GM15510 (cell line): ENCODE results near the gene ABCB1.
A peak's percentile ranks its signal among the peaks of the same experiment; 100 is the strongest.

Source experiments
- POLR2A ChIP-seq: IDR thresholded peaks from 3 replicates; pipeline ENCODE4 v1.6.1; 2011; ENCODE audit warnings: borderline replicate concordance; ENCODE audit not compliant: insufficient read length; ENCODE audit errors: extremely low read depth

The ABCB1 gene

GRCh38 chr7:87600130-87601124 lies at the start of gene ABCB1:
Gene ABCB1 (minus strand): TSS chr7:87600884. CDS start chr7:87600184, 700 bp downstream.
- peak; percentile 44 for TF ChIP-seq POLR2A

GRCh38 chr7:87648316-87648715 lies 47.6 kb upstream of the ABCB1 start:
- no peak for TF ChIP-seq POLR2A

GRCh38 chr7:87645446-87645845 lies 44.8 kb upstream of the ABCB1 start:
- no peak for TF ChIP-seq POLR2A

GRCh38 chr7:87635921-87636320 lies 35.2 kb upstream of the ABCB1 start:
- no peak for TF ChIP-seq POLR2A

GRCh38 chr7:87628780-87629569 lies 28.3 kb upstream of the ABCB1 start:
- no peak for TF ChIP-seq POLR2A

- TF ChIP-seq POLR2A = no peak
Measured at GRCh38 chr7:87627634-87627994, 26.9 kb upstream of the ABCB1 start.

GRCh38 chr7:87625101-87625500 lies 24.4 kb upstream of the ABCB1 start:
- no peak for TF ChIP-seq POLR2A

- no peak for TF ChIP-seq POLR2A
Measured at GRCh38 chr7:87624628-87625027, 23.9 kb upstream of the ABCB1 start.

GRCh38 chr7:87615197-87615596 lies 14.5 kb upstream of the ABCB1 start:
- TF ChIP-seq POLR2A = no peak

- TF ChIP-seq POLR2A = no peak
Measured at GRCh38 chr7:87609916-87610315, 9.2 kb upstream of the ABCB1 start.

GRCh38 chr7:87608431-87608830 lies 7.7 kb upstream of the ABCB1 start:
- TF ChIP-seq POLR2A = no peak

GRCh38 chr7:87604264-87604663 lies 3.6 kb upstream of the ABCB1 start:
- no peak for TF ChIP-seq POLR2A

GRCh38 chr7:87599336-87599735 lies 1.3 kb downstream of the ABCB1 start:
- TF ChIP-seq POLR2A = no peak

- TF ChIP-seq POLR2A = no peak
Measured at GRCh38 chr7:87598234-87599009, 2.3 kb downstream of the ABCB1 start.

- no peak for TF ChIP-seq POLR2A
Measured at GRCh38 chr7:87596696-87597095, 4.0 kb downstream of the ABCB1 start.

- TF ChIP-seq POLR2A = no peak
Measured at GRCh38 chr7:87596136-87596535, 4.5 kb downstream of the ABCB1 start.

GRCh38 chr7:87592300-87592699 lies 8.4 kb downstream of the ABCB1 start:
- no peak for TF ChIP-seq POLR2A
